ENCODE results near the gene DSCAML1.

Gene DSCAML1

GRCh38 chr11:117719480-117719879, 77.5 kb downstream of the DSCAML1 start:
- Mint-ChIP-seq H3K4me1 (no peaks in the 10 kb centered on the region), H3K4me3 (no peak overlapping the region), H3K27me3 (peaks cover 4% of the 10 kb centered on the region), H3K27ac (no peak overlapping the region), H3K9me3 (no peaks in the 10 kb centered on the region), H3K36me3 (no peaks in the 10 kb centered on the region)

- Mint-ChIP-seq H3K4me1 (no peaks in the 10 kb centered on the region), H3K9me3 (no peaks in the 10 kb centered on the region), H3K27ac (no peak overlapping the region), H3K27me3 (peaks cover 6% of the 10 kb centered on the region), H3K36me3 (no peaks in the 10 kb centered on the region), H3K4me3 (no peak overlapping the region)
Measured at GRCh38 chr11:117717485-117718314, 79.3 kb downstream of the DSCAML1 start.

- peaks cover 7% of the 10 kb centered on the region for H3K27me3 Mint-ChIP-seq
- no peaks in the 10 kb centered on the region for H3K9me3 Mint-ChIP-seq
- no peaks in the 10 kb centered on the region for H3K36me3 Mint-ChIP-seq
- H3K27ac Mint-ChIP-seq = no peak overlapping the region
- H3K4me1 Mint-ChIP-seq = no peaks in the 10 kb centered on the region
- H3K4me3 Mint-ChIP-seq = no peak overlapping the region
Measured at GRCh38 chr11:117716521-117717440, 80.2 kb downstream of the DSCAML1 start.

DNA sequence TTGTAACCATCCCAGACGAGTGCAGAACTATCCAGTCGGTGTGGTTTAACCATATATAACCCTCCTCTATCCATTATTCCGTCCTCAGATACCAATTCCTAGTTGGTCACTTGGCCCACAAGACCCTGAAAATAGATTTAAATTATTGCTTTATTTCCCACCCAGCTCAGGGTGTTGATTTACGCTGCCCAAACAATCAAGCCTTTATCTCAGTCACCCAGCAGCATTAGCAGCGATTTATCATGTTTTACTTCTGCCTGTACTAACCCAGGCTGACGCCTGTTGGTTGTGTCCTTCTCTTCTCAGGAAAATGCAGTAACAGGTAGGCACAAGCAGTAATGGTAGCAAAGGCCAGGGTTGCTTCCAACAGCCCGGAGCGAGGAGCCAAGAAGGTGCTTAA, 81.2 kb downstream of the DSCAML1 start:
- Mint-ChIP-seq H3K36me3 (no peaks in the 10 kb centered on the region), H3K4me1 (no peaks in the 10 kb centered on the region), H3K27me3 (peaks cover 9% of the 10 kb centered on the region), H3K4me3 (no peak overlapping the region), H3K9me3 (no peaks in the 10 kb centered on the region), H3K27ac (no peak overlapping the region)

GRCh38 chr11:117713538-117713991, 83.5 kb downstream of the DSCAML1 start:
- no peaks in the 10 kb centered on the region for H3K4me1 Mint-ChIP-seq
- no peaks in the 10 kb centered on the region for H3K9me3 Mint-ChIP-seq
- H3K4me3 Mint-ChIP-seq = no peak overlapping the region
- no peak overlapping the region for H3K27ac Mint-ChIP-seq
- no peaks in the 10 kb centered on the region for H3K36me3 Mint-ChIP-seq
- H3K27me3 Mint-ChIP-seq = peaks cover 9% of the 10 kb centered on the region

DNA sequence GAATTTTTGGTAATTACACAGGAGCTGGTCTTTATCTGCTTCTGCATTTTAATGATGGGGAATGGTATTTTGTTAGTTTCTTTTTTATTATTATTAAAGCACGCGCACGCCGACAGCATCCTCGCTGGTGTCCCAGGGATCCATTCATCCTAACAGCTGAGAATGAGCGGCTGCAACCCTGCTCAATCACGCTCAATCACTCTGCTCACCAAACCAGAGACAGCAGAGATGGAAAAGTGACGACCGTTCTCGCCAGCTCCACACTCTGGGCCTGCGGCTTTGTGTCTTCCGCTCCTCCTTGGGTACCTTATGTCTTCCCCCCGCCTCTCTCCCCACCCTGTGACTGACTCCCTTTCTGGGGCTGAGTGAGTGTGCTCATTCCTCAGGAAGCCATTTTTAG, 84.5 kb downstream of the DSCAML1 start:
- Mint-ChIP-seq H3K4me1 (no peaks in the 10 kb centered on the region), H3K27me3 (peaks cover 9% of the 10 kb centered on the region), H3K36me3 (no peaks in the 10 kb centered on the region), H3K27ac (no peak overlapping the region), H3K9me3 (no peaks in the 10 kb centered on the region), H3K4me3 (no peak overlapping the region)

GRCh38 chr11:117711331-117711730, 85.7 kb downstream of the DSCAML1 start:
- no peaks in the 10 kb centered on the region for H3K9me3 Mint-ChIP-seq
- H3K4me1 Mint-ChIP-seq = no peaks in the 10 kb centered on the region
- H3K27ac Mint-ChIP-seq = no peak overlapping the region
- no peaks in the 10 kb centered on the region for H3K36me3 Mint-ChIP-seq
- H3K27me3 Mint-ChIP-seq = peaks cover 9% of the 10 kb centered on the region
- no peak overlapping the region for H3K4me3 Mint-ChIP-seq

DNA sequence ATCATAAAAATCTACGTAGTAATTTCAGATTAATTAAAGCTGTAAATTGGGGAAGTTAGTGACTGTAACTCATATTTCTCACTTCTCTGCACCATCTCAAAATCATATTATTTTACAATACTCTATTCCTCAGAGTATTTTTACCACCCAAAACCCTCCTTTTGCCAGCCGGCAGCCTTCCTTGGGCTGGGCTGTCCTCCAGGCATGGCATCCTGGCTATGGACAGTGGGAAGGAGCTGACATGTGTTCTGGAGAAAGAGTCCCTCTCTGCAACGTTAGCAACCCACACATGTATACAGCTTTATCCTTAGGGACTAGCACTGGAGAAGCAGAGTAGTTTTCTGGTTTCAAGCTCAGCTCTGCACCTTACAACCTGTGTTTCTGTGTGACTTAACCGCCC, 86.8 kb downstream of the DSCAML1 start:
- Mint-ChIP-seq H3K27me3 (peaks cover 9% of the 10 kb centered on the region), H3K9me3 (no peaks in the 10 kb centered on the region)

DNA sequence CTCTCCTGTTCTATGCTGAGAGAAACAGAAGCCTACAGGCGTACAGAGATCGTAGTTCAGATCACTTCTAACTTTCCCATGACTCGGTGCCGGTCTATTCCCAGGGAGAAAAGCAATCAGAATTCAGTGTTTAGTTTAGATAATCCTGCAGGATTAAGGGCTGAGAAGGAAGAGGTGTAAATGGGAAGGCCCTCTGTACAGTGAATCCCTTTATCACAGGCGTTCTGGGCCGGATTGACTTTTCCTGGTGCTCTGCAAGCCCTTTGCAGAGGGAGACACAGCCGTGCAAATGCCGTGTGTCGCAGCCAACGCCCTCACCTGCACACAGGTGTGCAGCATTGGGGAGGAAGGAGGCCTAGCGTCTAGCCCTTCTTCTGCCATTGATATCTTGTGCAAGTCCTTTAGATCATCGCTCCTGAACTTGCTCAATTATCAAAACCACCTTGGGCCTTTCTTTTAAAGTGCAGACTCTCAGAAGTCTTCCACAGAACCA, 90.6 kb downstream of the DSCAML1 start:
- Mint-ChIP-seq H3K9me3 (no peaks in the 10 kb centered on the region), H3K36me3 (no peaks in the 10 kb centered on the region), H3K27me3 (peaks cover 5% of the 10 kb centered on the region), H3K4me3 (no peak overlapping the region), H3K27ac (no peak overlapping the region), H3K4me1 (peaks cover 6% of the 10 kb centered on the region)

More for the DNA sequence above, 86.8 kb downstream of the DSCAML1 start:
- Mint-ChIP-seq H3K27ac (no peak overlapping the region), H3K36me3 (no peaks in the 10 kb centered on the region), H3K4me3 (no peak overlapping the region), H3K4me1 (no peaks in the 10 kb centered on the region)

DNA sequence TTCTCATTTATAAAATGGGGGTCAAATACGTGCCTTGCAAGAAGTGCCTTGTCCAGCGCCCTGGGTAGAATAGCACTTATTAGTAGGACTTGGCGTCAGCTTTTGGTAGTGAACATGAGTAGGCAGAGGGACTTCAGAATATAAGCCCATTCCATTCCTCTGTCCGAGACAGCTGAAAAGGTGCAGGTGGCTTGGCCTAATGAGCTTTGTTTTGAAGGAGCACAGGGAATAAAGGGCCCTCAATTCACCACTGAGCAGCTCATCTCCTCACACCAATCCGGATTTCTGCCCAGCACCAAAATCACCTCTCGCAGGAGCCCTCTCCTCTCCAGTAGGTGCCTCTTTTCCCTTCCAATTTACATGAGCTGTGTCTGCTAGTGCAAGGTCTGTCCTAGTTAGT, 91.2 kb downstream of the DSCAML1 start:
- H3K27ac Mint-ChIP-seq = no peak overlapping the region
- no peaks in the 10 kb centered on the region for H3K9me3 Mint-ChIP-seq
- H3K4me1 Mint-ChIP-seq = peaks cover 6% of the 10 kb centered on the region
- H3K27me3 Mint-ChIP-seq = peaks cover 5% of the 10 kb centered on the region
- H3K36me3 Mint-ChIP-seq = no peaks in the 10 kb centered on the region
- H3K4me3 Mint-ChIP-seq = no peak overlapping the region

DNA sequence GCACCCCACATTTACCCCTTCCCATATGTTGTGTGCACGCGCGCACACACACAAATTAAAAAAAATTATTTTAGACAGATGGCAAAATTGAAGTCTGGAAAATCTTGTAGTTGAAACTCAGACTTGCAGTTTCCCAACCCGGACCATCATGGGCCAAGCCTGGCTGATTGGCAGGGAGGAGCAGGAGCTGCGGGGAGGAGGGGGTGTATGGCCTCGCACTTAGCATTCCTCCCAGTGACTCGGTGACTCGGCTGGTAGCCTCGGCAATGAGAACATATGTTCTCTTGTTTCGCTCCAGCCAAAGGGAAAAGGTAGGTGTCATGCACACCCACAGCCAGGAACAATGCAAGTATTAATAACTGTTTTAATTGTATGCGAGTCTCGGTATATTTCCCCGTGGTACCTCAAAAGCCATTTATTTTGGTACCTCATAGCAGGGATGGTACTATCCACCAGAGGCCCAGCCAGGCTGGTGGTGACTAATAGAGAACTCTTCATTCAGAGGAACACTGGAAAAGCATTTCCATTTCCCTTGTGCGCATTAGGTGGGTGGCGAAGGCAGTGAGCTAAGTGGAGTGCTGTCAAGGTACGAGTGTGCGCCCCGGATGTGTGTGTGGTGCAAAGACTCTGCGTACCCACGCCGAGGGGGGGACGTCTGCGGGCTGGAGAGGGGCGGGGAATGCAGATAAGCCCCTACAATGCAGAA, 92.5 kb downstream of the DSCAML1 start:
- H3K27ac Mint-ChIP-seq = no peak overlapping the region
- no peaks in the 10 kb centered on the region for H3K36me3 Mint-ChIP-seq
- peaks cover 6% of the 10 kb centered on the region for H3K4me1 Mint-ChIP-seq
- no peaks in the 10 kb centered on the region for H3K9me3 Mint-ChIP-seq
- H3K4me3 Mint-ChIP-seq = no peak overlapping the region
- peaks cover 7% of the 10 kb centered on the region for H3K27me3 Mint-ChIP-seq

- Mint-ChIP-seq H3K27ac (no peak overlapping the region), H3K36me3 (no peaks in the 10 kb centered on the region)
Measured at GRCh38 chr11:117702946-117703598, 93.9 kb downstream of the DSCAML1 start.

DNA sequence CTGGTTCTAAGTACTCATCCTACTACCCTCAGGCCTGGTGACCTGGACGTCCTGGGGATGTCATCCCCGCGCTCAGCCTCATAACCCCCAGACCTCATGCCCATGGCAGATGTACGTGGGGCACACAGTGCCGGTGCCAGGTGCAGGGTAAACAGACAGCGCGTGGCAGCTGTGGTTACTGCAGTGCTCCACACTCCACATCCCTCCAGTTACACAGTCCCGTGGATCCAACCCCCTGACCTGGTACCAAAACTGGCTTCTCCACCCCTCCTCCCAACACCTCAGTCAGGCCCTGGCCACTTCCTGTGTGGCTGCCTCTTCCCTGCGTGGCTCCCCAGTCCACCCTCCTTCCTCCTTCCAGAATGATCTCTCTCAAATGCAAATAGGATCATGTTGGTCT, 95.2 kb downstream of the DSCAML1 start:
- no peak overlapping the region for H3K4me3 Mint-ChIP-seq
- no peak overlapping the region for H3K27ac Mint-ChIP-seq
- H3K27me3 Mint-ChIP-seq = peaks cover 7% of the 10 kb centered on the region
- peaks cover 6% of the 10 kb centered on the region for H3K4me1 Mint-ChIP-seq
- no peaks in the 10 kb centered on the region for H3K36me3 Mint-ChIP-seq
- no peaks in the 10 kb centered on the region for H3K9me3 Mint-ChIP-seq

More at GRCh38 chr11:117702946-117703598, 93.9 kb downstream of the DSCAML1 start:
- Mint-ChIP-seq H3K4me3 (no peak overlapping the region), H3K4me1 (peaks cover 6% of the 10 kb centered on the region), H3K9me3 (no peaks in the 10 kb centered on the region), H3K27me3 (peaks cover 7% of the 10 kb centered on the region)

DNA sequence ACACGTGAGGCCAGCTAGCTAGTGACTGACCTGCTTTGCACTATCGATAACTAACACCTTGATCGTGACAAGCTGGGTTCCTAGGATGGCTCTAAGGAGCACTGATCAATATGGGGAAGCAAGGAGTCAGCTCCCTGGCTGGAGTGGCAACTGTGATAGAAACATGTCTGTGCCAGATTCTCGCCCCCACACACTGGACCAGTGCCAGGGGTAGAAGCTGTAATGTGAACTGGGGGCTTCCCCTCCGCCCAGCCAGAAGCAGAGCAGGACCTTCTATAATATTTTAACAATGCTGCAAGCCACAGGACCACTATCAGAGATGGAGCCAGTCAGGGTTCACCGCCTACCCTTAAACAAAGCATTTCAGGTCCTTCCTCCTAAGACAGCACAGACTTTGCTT, 96.5 kb downstream of the DSCAML1 start:
- Mint-ChIP-seq H3K27me3 (peaks cover 7% of the 10 kb centered on the region), H3K36me3 (no peaks in the 10 kb centered on the region), H3K27ac (no peak overlapping the region), H3K4me1 (peaks cover 6% of the 10 kb centered on the region), H3K9me3 (no peaks in the 10 kb centered on the region), H3K4me3 (no peak overlapping the region)

- H3K27me3 Mint-ChIP-seq = peaks cover 5% of the 10 kb centered on the region
- no peaks in the 10 kb centered on the region for H3K9me3 Mint-ChIP-seq
- no peak overlapping the region for H3K27ac Mint-ChIP-seq
- no peaks in the 10 kb centered on the region for H3K36me3 Mint-ChIP-seq
- peaks cover 4% of the 10 kb centered on the region for H3K4me1 Mint-ChIP-seq
- H3K4me3 Mint-ChIP-seq = no peak overlapping the region
Measured at GRCh38 chr11:117697319-117697718, 99.7 kb downstream of the DSCAML1 start.

Data from activated naive CD4-positive, alpha-beta T cell treated with anti-CD3 and anti-CD28 coated beads, Interleukin-2, amount 50 U/mL, for 24 hours (primary cell).